Activated T-cell treated with anti-CD3 and anti-CD28 coated beads, Interleukin-2, amount 50 U/mL, for 1 hour (primary cell): ENCODE measurements around the gene MTG1.
"Not testable (repeated sequence)": the region's sequence is repeated elsewhere in the genome, so short reads cannot be mapped to it uniquely, and the experiment has no call there.

Experiments
- DNase-seq: peaks from one replicate; pipeline ENCODE4 v3.0.0-alpha.2; 2020

The MTG1 gene

DNA sequence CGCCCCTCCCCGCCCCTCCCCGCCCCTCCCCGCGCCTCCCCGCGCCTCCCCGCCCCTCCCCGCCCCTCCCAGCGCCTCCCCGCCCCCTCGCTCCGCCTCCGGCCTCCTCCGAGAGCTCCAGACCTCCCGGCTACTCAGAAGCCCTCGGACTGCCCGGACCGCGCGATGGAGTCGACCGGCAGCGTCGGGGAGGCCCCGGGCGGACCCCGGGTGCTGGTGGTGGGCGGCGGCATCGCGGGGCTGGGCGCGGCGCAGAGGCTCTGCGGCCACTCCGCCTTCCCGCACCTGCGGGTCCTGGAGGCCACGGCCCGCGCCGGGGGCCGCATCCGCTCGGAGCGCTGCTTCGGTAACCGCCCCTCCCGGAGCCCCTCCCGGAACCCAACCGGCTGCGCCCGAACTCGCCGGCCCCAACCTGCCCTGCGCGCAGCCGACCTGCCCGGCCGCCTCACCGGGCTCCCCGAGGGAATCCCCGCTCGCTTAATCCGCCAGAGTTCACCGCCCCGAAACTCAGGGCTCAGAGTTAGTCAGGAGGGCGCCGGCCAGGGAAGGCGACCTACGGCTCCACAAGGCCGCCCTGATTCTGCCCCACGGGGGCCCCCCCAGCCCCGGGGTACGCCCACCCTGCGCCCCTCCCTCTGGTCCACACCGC, 14.7 kb upstream of the MTG1 start, which contains the start of gene PAOX:
Gene PAOX (plus strand): TSS at position 111 of the 649 bp plus-strand sequence. CDS start 55 bp downstream, at position 166.
- DNase-seq = peak; percentile 75

DNA sequence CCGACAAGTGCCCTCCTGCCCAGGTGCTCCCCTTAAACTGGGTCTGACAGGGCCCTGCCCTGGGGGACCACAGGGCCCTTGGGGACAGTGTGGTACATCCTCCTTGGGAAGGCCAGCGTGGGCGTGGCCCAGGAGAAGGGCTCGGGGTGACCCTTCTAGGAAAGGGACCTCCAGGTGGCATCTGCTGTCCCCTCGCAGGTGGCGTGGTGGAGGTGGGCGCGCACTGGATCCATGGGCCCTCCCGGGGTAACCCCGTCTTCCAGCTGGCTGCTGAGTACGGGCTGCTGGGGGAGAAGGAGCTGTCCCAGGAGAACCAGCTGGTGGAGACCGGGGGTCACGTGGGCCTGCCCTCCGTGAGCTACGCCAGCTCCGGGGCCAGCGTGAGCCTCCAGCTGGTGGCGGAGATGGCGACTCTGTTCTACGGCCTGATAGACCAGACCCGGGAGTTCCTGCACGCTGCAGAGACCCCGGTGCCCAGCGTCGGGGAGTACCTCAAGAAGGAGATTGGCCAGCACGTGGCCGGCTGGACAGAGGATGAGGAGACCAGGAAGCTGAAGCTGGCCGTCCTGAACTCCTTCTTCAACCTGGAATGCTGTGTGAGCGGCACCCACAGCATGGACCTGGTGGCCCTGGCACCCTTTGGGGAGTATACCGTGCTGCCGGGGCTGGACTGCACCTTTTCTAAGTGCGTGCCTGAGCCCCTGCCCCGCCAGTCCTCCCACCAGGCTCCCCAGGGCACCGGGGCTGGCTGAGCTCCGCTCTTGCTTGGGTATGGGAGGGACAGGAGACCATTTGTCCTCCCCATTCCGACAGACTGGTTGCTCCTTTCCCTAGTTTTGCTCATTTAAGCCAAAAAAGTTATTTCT, 13.9 kb upstream of the MTG1 start:
- no peak for DNase-seq

DNA sequence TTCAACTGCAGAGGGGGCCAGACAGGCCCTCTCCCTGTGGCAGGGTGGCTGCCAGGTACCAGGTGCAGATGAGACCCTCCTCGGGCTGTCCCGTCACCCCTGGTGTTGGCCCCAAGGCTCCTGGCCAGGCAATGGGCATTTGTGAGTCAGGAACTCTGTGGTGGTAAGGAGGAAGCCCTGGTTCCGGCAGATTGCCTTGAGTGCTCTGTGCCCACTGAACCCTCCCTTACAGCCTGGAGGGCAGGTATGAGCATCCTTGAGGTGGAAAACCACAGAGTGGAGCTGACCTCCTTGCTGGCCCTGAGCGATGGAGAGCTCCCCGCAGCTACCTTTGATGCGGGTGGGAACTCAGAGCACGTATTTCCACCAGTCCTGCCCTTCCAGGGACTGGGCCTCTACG, 12.9 kb upstream of the MTG1 start:
- DNase-seq = no peak

DNA sequence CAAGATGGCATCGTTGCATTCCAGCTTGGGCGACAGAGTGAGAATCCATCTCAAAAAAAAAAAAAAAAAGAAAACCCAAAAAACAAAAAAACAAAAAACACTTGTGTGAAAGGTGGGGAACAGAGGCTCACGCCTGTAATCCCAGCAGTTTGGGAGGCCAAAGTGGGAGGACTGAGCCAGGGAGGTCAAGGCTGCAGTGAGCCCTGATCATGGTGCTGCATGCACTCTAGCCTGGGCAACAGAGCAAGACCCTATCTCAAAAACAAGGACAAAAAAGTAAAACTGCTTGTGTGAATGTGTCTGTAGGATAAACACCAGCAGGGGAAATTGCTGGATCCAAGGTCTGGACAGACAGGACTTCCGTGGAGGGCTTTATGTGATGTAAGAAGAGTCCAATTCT, 10.4 kb upstream of the MTG1 start:
- DNase-seq = no peak

DNA sequence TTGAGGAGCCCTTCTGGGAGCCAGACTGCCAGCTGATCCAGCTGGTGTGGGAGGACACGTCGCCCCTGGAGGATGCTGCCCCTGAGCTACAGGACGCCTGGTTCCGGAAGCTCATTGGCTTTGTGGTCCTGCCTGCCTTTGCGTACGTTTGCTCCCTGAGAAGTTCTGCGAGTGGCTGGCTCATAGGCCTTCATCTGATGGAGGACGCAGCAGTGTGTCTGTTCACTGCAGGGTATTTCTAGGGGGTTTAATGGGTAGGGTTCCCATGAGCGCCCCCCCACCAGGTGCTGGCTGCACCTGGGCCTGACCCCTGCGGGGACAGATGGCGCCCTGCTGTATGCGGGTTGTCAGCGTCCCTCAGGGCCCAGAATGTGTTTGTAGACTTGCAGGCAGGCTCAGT, 9.9 kb upstream of the MTG1 start:
- no peak for DNase-seq

DNA sequence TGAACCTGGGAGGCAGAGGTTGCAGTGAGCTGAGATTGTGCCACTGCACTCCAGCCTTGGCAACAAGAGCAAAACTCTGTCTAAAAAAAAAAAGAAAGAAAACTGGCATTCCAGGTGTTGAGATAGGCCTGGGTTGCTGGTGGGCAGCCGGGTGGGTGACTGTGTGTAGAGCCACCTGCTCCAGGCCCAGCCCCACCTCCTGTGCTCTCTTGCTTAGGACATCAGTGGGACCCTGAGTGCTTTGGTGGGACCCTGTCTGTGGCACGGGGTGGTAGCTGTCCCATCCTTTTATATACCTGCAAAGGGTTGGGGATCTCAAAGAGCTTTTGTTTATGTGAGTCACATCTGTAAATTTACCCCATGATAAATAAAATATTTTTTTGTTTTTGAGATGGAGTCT, 8.7 kb upstream of the MTG1 start:
- DNase-seq = no peak

DNA sequence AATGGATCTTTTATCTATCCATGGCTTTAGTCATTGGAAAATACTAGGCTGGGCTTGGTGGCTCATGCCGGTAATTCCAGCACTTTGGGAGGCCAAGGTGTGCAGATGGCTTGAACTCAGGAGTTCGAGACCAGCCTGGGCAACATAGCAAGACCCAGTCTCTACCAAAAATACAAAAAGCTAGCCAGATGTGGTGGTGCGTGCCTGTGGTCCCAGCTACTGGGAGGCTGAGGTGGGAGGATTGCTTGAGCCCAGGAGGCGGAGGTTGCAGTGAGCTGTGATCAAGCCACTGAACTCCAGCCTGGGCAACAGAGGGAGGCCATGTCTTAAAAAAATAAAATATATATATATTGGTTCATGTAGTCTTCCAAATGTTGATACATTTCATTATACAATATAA, 7.0 kb upstream of the MTG1 start:
- not testable (repeated sequence) for DNase-seq

DNA sequence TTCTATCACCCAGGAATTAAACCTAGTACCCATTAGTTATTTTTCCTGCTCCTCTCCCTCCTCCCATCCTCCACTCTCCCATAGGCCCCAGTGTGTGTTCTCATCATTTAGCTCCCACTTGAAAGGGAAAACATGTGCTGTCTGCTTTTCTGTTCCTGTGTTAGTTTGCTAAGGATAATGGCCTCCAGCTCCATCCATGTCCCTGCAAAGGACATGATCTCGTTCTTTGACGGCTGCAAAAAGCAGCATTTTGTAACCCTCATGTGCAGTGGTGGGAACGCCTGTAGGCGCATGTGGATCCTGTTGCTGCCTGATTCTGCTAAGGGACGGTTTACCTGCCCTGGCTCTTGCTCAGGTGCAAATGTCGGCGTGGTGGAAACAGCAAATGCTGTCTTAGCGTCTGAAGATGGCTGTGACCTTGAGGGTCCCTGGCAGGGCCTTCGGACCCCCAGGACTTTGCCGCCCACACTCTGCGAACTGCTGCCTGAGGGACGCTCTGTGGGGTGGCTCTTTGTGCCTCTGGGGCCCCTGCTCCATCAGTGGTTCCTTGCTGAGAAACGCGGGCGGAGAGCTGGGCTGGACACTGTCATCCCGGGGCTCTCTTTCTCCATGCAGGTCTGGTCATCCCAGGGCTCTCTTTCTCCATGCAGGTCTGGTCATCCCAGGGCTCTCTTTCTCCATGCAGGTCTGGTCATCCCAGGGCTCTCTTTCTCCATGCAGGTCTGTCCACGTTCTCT, 5.6 kb upstream of the MTG1 start:
- DNase-seq = no peak

DNA sequence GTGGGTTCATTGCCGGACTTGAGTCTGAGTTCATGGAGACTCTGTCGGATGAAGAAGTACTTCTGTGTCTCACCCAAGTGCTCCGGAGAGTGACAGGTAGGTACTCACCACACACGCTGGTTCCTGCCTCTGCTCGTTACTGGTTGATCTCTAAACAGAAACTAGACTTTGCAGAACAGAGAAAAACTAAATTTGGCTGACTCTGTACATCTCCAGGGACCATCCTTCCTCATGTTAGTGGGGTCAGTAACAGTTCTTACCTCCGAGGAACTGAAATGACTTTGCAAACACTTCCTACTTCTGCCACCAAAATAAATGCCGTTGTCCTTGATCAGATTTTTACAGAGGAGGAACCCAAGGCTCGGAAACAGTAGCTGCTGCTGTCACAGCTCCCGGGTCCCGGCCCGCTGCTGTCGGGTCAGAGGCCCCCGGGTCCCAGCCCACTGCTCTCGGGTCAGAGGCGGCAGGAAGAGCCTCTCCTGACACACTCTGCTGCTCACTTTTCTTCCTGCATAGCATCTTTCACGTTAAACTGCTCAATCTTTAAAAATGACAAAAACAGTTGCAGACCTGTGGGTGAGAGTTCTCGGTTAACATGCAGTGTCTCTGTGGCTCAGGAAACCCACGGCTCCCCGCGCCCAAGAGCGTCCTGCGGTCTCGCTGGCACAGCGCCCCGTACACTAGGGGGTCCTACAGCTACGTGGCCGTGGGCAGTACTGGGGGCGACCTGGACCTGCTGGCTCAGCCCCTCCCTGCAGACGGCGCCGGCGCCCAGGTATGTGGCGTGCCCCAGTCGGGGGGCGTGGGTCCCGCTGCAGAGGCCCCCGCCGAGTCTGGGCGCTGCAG, 4.8 kb upstream of the MTG1 start:
- DNase-seq = peak; percentile 49

DNA sequence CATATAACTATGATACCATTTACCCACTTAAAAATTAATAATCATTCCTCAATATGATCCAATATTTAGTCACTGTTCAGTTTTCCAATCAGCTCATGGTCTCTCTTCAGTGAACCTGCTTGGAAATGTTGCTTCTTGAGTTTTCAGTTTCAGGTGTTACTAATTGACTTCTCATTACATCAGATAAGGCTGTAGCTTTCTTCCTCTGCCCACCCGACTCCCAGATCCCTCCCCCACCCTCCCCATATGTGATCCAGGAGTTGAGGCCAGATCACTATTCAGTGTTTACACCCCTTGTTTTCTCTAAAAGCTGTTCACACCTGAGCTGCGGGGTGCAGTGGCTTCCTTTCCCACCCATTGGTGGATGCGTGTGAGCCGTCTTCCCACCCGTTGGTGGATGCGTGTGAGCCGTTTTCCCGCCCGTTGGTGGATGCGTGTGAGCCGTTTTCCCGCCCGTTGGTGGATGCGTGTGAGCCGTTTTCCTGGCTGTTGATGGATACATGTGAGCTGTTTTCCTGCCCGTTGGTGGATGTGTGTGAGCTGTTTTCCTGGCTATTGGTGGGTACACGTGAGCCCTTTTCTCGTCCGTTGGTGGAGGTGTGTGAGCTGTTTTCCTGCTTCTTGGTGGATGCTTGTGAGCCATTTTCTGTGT, 3.2 kb upstream of the MTG1 start:
- DNase-seq = no peak

DNA sequence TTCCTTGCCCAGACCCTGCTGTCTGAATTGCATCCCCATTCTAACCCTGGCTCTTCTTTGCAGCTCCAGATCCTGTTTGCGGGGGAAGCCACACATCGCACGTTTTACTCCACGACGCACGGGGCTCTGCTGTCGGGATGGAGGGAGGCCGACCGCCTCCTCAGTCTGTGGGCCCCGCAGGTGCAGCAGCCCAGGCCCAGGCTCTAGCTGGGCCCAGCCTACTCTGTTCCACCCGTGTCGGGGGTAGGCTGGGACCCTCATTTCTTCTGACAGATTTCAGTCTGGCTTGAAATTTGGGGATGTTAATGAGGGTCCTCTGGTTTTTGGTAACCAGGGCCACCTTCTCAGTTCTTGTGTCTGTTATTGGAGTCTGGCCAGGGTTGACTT, 2.7 kb upstream of the MTG1 start:
- DNase-seq = no peak

DNA sequence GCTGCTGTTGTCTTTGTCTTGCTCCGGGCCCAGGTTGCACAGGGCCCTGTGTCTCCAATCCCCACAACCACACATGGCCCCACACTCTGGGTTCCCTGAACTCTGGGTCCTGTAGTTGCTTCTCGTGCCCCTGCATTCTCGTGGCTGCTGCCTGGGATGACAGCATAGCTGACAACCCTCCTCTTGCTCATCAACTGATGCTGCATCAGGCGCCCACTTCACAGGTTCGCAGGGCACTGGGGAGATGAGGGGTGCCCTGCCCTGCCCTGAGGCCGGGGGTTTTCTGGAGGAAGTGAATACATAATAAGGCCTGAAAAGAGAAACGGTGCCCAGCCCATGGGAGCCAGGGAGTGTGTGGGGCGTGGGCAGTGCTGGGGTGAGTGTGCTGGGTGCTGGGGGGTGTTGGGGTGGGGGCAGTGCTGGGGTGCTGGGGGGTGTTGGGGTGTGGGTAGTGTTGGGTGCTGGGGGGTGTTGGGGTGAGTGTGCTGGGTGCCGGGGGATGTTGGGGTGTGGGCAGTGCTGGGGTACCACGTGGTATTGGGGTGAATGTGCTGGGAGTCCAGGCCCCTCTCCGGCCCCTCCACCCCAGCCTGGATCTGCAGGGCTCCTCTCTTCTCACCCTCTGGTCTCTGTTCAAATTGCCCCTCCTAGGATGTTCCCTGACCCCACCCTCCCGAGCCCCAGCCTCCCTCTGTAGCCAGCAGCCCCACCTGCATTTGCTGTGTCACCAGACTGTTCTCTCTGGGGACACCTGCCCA, 2.0 kb upstream of the MTG1 start:
- no peak for DNase-seq

DNA sequence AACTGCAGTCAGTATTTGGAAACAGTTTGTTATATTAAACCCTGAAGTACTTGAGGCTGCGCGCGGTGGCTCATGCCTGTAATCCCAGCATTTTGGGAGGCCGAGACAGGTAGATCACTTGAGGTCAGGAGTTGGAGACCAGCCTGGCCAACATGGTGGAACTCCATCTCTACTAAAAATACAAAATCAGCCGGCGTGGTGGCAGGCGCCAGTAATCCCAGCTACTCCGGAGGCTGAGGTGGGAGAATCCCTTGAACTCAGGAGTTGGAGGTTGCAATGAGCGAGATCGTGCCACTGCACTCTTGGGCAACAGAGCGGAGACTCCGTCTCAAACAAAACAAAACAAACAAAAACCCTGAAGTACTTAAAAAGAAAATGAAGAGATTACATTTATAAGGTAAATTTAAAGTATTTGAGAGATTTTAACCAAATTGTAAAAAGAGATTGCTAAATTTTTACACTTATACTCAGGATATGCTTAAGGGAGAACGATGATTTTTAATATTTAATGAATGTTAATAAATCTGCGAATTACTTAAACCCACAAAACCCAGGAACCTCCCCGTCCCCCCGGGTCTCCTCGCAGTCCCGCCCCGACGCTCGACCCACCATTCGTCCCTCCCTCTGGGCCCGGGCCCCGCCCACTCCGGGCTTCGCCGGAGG, 425 bp upstream of the MTG1 start:
- DNase-seq = no peak

DNA sequence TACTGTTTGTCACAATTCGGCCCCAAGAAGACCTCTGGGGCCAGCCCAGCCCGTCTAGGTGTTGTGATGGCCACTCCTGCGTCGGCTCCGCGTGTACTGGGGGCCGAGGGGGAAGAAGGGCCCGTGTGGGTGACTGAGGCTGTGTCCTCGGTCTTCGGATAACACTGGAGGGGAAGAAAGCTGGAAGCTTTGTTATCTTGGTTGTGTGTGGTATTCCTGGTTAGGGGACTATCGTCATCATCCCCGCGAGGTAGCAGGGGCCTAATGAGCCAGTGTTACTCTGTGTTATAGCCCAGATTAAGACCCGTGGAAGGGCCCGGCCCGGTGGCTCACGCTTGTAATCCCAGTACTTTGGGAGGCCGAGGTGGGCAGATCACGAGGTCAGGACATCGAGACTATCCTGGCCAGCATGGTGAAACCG, 854 bp downstream of the MTG1 start:
- no peak for DNase-seq

DNA sequence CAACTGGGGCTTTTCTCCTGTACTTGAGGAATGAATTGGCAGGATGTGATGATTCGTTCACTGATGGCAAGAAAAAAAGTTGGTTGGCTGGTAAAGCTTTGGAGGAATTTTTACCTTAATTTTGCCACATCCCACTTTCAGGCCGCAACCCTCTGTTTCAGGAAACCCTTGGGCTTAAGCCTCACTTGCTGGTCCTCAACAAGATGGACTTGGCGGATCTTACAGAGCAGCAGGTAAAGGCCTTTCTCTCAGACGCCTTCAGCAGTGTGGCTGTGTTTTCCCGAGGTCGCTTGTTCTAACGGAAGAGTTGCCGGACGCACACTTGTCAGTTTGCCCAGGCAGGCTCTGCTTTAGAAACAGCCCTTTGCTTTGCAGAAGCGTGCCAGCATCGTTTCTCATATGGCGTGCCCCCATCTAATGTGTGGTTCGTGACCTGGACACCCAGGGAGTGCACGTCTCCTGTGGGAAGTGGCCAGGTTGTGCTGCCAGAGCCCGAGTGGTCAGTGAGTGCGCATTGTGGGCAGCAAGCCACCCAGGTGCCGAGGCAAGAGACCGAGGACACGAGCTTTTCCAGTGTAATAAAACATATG, 2.2 kb downstream of the MTG1 start:
- DNase-seq = no peak

DNA sequence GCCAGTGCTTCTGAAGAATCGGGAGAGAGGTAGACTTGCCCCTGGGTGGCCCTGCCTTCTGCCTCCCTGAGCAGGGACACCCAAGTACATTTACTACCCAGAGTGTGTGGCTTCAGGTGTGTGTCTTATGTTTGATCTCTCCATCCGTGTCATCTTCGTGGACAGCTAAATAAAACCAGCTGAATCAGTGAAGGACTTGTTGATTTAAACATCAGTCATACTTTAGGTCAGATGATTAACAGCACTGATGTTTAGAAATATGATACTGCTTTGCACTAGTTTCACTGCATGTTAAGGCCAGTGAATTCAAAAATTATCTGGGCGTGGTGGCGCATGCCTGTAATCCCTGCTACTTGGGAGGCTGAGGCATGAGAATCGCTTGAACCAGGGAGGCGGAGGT, 4.0 kb downstream of the MTG1 start:
- DNase-seq = no peak

DNA sequence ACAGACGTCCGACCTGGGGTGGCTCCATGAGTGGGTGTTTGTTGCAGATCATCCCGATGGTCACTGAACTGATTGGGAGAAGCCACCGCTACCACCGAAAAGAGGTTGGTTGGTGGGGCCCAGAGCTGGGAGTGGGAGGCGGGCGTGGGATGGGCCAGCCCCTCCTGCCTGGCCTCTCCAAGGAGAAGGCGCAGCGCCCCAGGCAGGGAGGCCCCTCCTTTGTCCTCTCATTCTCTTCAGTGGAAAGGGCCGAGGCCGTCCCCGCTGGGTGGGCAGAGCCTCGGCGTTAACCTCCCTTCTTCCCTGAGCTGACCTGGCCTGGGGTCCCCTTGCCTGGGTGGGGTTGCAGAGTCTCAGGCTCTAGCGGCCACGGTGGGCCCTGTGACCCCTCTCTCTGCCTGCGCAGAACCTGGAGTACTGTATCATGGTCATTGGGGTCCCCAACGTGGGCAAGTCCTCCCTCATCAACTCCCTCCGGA, 5.2 kb downstream of the MTG1 start:
- DNase-seq = no peak

DNA sequence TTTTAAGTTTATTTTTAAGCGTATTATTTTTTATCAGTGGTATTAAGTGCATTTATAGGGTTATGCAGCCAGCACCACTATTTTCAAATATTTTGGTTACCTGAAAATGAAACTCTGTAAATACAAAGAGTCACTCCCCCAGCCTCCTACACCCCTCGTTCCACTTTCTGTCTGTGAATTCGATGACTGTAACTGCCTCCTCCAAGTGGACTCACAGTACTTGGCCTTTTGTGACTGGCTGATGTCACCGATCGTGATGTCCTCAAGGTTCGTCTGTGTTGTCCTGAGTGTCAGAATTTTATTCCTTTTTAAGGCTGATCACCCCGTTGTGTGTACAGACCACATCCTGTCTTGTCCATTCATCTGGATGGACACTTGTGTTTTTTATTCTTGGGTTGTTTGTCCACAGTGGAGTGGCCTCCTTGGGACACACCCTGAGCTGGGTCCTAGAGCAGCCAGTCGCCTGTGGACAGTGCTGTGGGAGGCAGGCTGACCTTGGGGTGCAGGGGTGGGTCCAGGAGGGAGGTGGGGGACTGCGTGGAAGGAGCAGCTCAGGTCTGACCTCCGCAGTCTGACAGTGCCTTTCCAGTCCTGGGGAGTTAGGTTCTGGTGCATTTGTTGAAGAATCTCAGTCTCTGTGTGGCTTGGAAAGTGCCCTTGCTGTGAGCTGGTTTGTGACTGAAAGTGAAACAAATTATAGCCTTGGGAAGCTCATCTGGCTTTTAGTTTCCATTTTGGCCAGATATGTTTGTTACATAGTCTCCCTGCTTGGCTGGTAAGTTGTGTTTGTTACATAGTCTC, 6.9 kb downstream of the MTG1 start:
- no peak for DNase-seq

DNA sequence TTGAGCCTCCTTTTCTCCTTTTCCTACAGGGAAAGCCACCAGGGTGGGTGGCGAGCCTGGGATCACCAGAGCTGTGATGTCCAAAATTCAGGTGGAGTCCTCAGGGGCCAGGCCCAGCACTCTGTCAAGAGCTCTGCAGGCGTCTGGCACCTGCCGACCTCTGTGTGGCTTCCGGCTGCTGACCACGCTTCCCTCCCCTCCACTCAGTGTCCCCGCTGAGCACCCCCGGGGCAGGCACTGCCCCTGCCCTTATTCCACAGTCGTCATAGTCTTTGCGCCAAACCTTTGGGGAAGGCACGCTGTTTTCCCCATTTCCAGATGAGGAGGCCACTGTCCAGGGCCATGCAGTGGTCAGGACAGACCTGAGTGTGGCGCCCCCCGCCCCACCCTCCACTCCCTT, 7.5 kb downstream of the MTG1 start:
- DNase-seq = no peak
